ENCODE data around the gene NRG3. TPM values are rescaled to one million over a fixed set of nuclear protein-coding genes. Genes with fewer than 3 reads are reported as not detected.

The NRG3 gene
- total and polyA plus RNA-seq, 2 of the 8 experiments (the other 6 are each of a cell fraction or from before 2014, with no cell fraction given) = 4.2 to 5.0 TPM

- H3K23ac ChIP-seq (ENCODE audit: insufficient read length) = no peak overlapping the region
- DNase-seq (ENCODE audit: low read depth in 1 of 2, low spot score in 2 of 2) (no peak), FAIRE-seq (no peak)
- no peak overlapping the region for H4K5ac ChIP-seq (ENCODE audit: insufficient read length, low read depth, low read length)
- H2BK20ac ChIP-seq (ENCODE audit: low read length) = no peak overlapping the region
- H2BK12ac ChIP-seq (ENCODE audit: low read depth, low read length) = no peak overlapping the region
- H2BK15ac ChIP-seq (ENCODE audit: low read length) = no peak overlapping the region
- H2AK5ac ChIP-seq (ENCODE audit: low read depth, low read length) = no peak overlapping the region
- H4K8ac ChIP-seq (ENCODE audit: extremely low read depth, insufficient read depth, low read length) = no peak overlapping the region
- H4K20me1 ChIP-seq (replicated peaks in 1 of 2; ENCODE audit: control insufficient read depth in 1 of 2, insufficient read depth in 2 of 2, low read length in 2 of 2) = peaks cover 0 to 2% of the 10 kb centered on the region in 2 experiments
- no peak overlapping the region for H3K56ac ChIP-seq (replicated peaks; ENCODE audit: insufficient read length, low read depth, low read length)
- H2AFZ ChIP-seq (ENCODE audit: low read length) = no peak overlapping the region
- H3K27ac ChIP-seq (ENCODE audit: low read depth, low read length) = no peak overlapping the region
- H3K18ac ChIP-seq (ENCODE audit: extremely low read depth, low read length) = no peak overlapping the region
- ChIA-PET CTCF (ENCODE audit: partially characterized antibody) (interaction anchor here (0.6 to 1.7 kb wide), 2 partner anchors 9 to 113 kb away, joined by 3 to 5 read pairs; no protein-coding TSS in a partner anchor), POLR2A (ENCODE audit: partially characterized antibody) (no interaction called here)
- no peaks in the 10 kb centered on the region for H3K79me2 ChIP-seq (ENCODE audit: control insufficient read depth in 1 of 2, insufficient read depth in 2 of 2, low read length in 2 of 2)
- no peak overlapping the region for H3K14ac ChIP-seq (ENCODE audit: insufficient read length)
- H3K9me3 ChIP-seq (ENCODE audit: insufficient read depth in 2 of 2, low read depth in 1 of 2, low read length in 1 of 2) = no peaks in the 10 kb centered on the region
- H3K9ac ChIP-seq (replicated peaks in 1 of 4; ENCODE audit: extremely low read depth in 1 of 4, low read depth in 3 of 4, low read length in 3 of 4) = no peak overlapping the region
- H3K4me1 ChIP-seq (replicated peaks in 1 of 4; ENCODE audit: control insufficient read depth in 3 of 4, insufficient read depth in 4 of 4, low read length in 3 of 4) = peaks cover 0 to 3% (median 0%) of the 10 kb centered on the region in 4 experiments; a peak in 2 of 7 replicates
- no peaks in the 10 kb centered on the region for H3K36me3 ChIP-seq (ENCODE audit: control insufficient read depth in 2 of 4, insufficient read depth in 4 of 4, low read length in 3 of 4)
- no peak overlapping the region for H2BK120ac ChIP-seq (replicated peaks; ENCODE audit: low read depth, low read length)
- H3K4ac ChIP-seq (replicated peaks; ENCODE audit: insufficient read length, low read depth, low read length) = no peak overlapping the region
- no peak overlapping the region for H3K4me3 ChIP-seq (ENCODE audit: extremely low read depth in 1 of 4, insufficient read depth in 2 of 4, low read depth in 3 of 4, low read length in 4 of 4)
- no peak overlapping the region for H3K4me2 ChIP-seq (ENCODE audit: insufficient read depth in 1 of 2, low read depth in 2 of 2, low read length in 2 of 2)
- no peak overlapping the region for H2BK5ac ChIP-seq (ENCODE audit: low read depth, low read length)
- H3K27me3 ChIP-seq (replicated peaks in 1 of 4; ENCODE audit: control insufficient read depth in 3 of 4, extremely low read depth in 1 of 4, insufficient read depth in 3 of 4, low read length in 3 of 4) = no peaks in the 10 kb centered on the region
- no peaks in the 10 kb centered on the region for H3K79me1 ChIP-seq (ENCODE audit: low read depth, low read length)
- no peaks in the 10 kb centered on the region for H3K23me2 ChIP-seq (ENCODE audit: low read depth, low read length)
- H4K91ac ChIP-seq (replicated peaks; ENCODE audit: insufficient read length, low read length) = no peak overlapping the region
- TF ChIP-seq CEBPB (IDR thresholded peaks at IDR 0.05; ENCODE audit: low read depth, low read length) = no peak
- no peak for TF ChIP-seq CHD2 (IDR thresholded peaks at IDR 0.05; ENCODE audit: low read length)
- TF ChIP-seq HDAC6 (IDR thresholded peaks at IDR 0.05; ENCODE audit: low read depth, low read length) = no peak
- TF ChIP-seq SRF (IDR thresholded peaks at IDR 0.05; ENCODE audit: low read depth, low read length) = no peak
- no peak for TF ChIP-seq POU5F1 (IDR thresholded peaks at IDR 0.05; ENCODE audit: low read depth, low read length)
- no peak for TF ChIP-seq YY1 (IDR thresholded peaks at IDR 0.05; ENCODE audit: low read depth, low read length)
- TF ChIP-seq POLR2AphosphoS5 (IDR thresholded peaks at IDR 0.05; ENCODE audit: low read depth, low read length) = no peak
- TF ChIP-seq KDM4A (IDR thresholded peaks at IDR 0.05; ENCODE audit: low read depth, low read length, severe bottlenecking) = no peak
- TF ChIP-seq JUN (IDR thresholded peaks at IDR 0.05; ENCODE audit: low read depth, low read length) = no peak
- TF ChIP-seq EP300 (IDR thresholded peaks at IDR 0.05; ENCODE audit: borderline replicate concordance in 1 of 2, low read depth in 2 of 2, low read length in 2 of 2) = no peak
- TF ChIP-seq SP2 (IDR thresholded peaks at IDR 0.05; ENCODE audit: low read length) = no peak
- no peak for TF ChIP-seq CTCF (IDR thresholded peaks at IDR 0.05; ENCODE audit: control extremely low read depth in 1 of 3, insufficient read depth in 1 of 3, low read depth in 1 of 3, low read length in 3 of 3)
- no peak for TF ChIP-seq KDM5A (IDR thresholded peaks at IDR 0.05; ENCODE audit: low read length)
- TF ChIP-seq BACH1 (IDR thresholded peaks at IDR 0.05; ENCODE audit: low read length) = no peak
- TF ChIP-seq SP4 (IDR thresholded peaks at IDR 0.05; ENCODE audit: low read length) = no peak
Measured at GRCh38 chr10:82576093-82576492, 701.1 kb downstream of the NRG3 start.
